Activated CD8-positive, alpha-beta memory T cell treated with anti-CD3 and anti-CD28 coated beads, Interleukin-2, amount 50 U/mL, for 24 hours (primary cell): ENCODE data around the gene UBE2L5.
A peak's percentile ranks its signal among the peaks of the same experiment; 100 is the strongest.

ENCODE experiments used
- DNase-seq: peaks from one replicate; pipeline ENCODE4 v3.0.0-alpha.2; 2020; ENCODE audit errors: extremely low read depth

The UBE2L5 gene

DNA sequence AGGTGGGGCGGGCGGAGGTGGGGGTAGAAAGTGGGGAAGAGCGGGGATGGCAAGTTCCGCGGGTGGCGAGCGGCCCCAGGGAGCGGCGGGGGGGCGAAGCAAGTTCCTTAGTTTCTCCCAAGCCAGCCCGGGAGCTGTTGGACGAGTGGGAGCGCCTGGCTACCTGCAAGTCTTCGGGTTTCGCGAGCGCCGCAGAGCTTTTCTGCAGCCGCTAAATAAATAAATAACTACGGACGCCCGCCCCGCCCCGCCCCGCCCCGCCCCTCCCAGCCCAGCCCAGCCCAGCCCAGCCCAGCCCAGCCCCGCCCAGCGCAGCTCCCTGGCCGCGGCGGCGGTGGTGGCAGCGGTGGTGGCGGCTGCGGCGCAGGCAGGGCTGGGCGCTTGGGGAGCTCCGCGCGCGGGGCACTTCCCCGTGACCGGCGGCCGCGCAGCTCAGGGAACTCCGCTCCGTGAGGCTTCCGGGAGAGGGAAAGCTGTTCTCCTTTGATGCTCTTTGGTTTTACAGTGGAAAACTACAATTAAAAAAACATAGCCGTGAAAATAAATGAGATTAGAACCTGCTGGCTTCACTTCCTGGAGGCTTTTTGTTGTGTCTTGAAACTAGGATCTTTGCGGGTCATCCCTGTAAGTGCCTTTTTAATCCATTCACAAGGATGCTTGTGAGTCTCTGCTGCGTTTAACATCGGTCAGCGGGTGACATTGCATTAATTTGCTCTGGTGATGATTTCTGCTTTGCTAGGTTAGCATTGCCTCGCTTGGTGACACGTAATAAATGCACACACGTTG lies at the start of gene UBE2L5:
Gene UBE2L5, plus strand, starts transcription at position 440 of the 786 bp plus-strand sequence. CDS start 5,498 bp downstream, outside the sequence.
- DNase-seq: no peak

- no peak for DNase-seq
Measured at GRCh38 chr13:30373727-30374126, 48.6 kb upstream of the UBE2L5 start.

DNA sequence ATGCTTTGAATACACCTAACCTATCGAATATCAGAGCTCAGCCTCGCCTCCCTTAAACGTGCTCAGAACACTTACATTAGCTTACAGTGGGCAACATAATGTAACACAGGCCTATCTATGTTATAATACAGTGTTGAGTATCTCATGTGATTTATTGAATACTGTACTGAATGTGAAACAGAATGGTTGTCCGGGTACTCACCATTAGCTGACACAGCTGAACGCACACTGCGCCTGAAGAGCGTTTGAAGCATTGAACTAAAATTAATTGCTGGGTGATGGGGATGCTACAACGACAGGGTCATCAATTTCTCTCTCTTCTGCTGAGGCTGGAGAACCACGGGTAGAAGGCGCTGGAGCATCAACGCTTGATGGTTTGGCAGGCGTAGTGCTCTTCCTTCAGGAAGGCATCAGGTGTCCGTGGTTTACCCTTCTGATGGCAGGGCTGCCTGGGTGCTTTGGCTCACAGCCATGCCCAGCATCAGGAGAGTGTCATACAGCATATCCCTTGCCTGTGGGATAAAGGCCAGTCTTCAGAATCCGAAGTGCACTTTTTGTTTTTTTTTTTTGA lies 46.9 kb upstream of the UBE2L5 start:
- no peak for DNase-seq

GRCh38 chr13:30376426-30377311 lies 45.6 kb upstream of the UBE2L5 start:
- peak; percentile 24 for DNase-seq

GRCh38 chr13:30377312-30377685 lies 45.0 kb upstream of the UBE2L5 start:
- DNase-seq: no peak

GRCh38 chr13:30378191-30378590 lies 44.1 kb upstream of the UBE2L5 start:
- DNase-seq: no peak

DNA sequence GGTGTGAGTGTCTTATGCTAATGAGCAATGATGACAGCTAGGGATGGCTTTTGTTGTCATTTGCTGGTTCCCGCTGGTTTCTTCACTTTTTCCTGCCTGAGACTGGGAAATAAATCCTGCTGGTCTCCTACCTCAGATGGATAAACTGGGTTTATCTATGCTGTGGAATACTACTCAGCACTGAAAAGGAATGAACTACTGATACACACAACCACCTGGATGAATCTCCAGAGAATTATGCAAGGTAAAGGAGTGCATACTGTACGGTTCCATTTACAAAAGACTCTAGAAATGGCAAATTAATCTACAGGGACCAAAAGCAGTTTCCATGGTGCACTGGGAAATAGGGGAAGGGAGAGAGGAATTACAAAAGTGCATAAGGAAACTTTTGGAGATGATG lies 41.2 kb upstream of the UBE2L5 start:
- DNase-seq: no peak

- DNase-seq: no peak
Measured at GRCh38 chr13:30382836-30383525, 39.3 kb upstream of the UBE2L5 start.

- no peak for DNase-seq
Measured at GRCh38 chr13:30388406-30389283, 33.6 kb upstream of the UBE2L5 start.

GRCh38 chr13:30391956-30392680 lies 30.2 kb upstream of the UBE2L5 start:
- DNase-seq: no peak

DNA sequence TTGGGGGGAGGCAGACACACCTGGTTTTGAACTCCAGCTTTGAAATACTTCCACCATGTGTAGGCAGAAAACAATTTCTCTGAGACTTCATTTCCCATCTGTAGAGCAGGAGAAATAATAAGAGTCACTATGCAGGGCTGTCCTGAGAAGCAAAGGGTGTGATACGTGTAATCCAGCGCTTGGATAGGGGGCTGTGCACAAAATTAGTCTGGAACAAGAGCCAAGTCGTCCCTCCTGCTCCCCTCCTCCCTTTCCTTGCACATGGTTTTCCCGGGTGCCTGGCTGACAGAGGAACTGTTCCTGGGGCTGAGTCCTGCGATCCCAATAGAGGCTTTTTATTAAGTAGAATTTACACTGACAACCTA lies 29.6 kb upstream of the UBE2L5 start:
- DNase-seq: no peak

DNA sequence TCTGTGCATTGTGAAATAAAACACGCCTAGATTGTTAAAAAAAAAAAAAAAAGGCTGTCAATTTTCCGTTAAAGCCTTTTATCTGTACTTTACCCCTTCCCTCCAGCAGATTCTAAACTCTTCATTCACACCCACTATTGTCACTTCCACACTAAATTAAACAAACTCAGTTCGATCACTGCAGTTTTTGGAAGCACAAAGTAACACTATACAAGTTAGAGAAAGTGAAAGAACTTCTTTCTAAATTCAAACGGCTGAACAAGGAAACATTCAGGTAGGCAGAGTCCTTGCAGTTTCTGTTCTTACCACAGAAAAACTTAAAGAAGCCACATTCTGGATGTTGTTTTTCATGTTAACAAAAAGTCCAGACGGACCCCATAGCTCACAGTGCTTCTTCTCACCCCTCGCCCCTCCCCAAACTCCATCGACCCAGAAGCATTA lies 27.5 kb upstream of the UBE2L5 start:
- DNase-seq: no peak

- DNase-seq: no peak
Measured at GRCh38 chr13:30395192-30396158, 26.8 kb upstream of the UBE2L5 start.

GRCh38 chr13:30396434-30397075 lies 25.7 kb upstream of the UBE2L5 start:
- no peak for DNase-seq

GRCh38 chr13:30398601-30399072 lies 23.7 kb upstream of the UBE2L5 start:
- no peak for DNase-seq

DNA sequence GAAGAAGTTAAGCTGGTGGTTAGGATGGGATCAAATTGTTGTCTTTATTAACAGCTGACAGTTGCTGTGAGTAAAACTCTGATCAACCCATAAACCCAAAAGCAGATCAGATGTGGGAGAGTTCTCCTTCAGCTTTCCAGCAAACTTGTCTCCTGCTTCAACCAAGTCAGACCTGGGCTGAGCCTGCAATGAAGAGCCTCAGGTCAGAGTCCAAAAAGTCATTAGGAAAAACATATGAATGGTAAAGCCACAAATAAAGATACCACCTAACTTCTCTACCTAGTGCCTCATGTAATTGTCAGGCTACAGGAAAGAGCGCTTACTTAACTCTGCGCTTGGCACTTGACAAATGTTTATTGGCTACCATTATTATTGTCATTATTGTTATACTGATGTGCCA lies 21.9 kb upstream of the UBE2L5 start:
- no peak for DNase-seq

- no peak for DNase-seq
Measured at GRCh38 chr13:30401347-30401746, 20.9 kb upstream of the UBE2L5 start.

GRCh38 chr13:30403456-30403855 lies 18.8 kb upstream of the UBE2L5 start:
- DNase-seq: no peak
